GM13976 (cell line): ENCODE data around the gene GPC3.

Experiments
- DNase-seq: peaks from one replicate; pipeline ENCODE4 v3.0.0; 2012; ENCODE audit warnings: low spot score
- in situ Hi-C: fragments of 300-500 bp; cut with MboI; formaldehyde crosslinking; loops from one replicate; pipeline ENCODE4 v1.12.0; 2022; ENCODE audit warnings: low sequenced_read_pairs, mixed read lengths, inconsistent platforms; ENCODE audit not compliant: unreplicated experiment
- TF ChIP-seq, protein P1 (sequence below): IDR thresholded peaks from 2 replicates; pipeline ENCODE4 v1.5.1; 2012; ENCODE audit warnings: borderline replicate concordance, mild to moderate bottlenecking; ENCODE audit not compliant: insufficient read depth; ENCODE audit errors: extremely low read depth, missing control alignments, control extremely low read depth

GPC3 gene

GRCh38 chrX:133838761-133839676, 146.4 kb downstream of the GPC3 start:
- DNase-seq, result peak; percentile 22
- TF ChIP-seq, protein P1, sequence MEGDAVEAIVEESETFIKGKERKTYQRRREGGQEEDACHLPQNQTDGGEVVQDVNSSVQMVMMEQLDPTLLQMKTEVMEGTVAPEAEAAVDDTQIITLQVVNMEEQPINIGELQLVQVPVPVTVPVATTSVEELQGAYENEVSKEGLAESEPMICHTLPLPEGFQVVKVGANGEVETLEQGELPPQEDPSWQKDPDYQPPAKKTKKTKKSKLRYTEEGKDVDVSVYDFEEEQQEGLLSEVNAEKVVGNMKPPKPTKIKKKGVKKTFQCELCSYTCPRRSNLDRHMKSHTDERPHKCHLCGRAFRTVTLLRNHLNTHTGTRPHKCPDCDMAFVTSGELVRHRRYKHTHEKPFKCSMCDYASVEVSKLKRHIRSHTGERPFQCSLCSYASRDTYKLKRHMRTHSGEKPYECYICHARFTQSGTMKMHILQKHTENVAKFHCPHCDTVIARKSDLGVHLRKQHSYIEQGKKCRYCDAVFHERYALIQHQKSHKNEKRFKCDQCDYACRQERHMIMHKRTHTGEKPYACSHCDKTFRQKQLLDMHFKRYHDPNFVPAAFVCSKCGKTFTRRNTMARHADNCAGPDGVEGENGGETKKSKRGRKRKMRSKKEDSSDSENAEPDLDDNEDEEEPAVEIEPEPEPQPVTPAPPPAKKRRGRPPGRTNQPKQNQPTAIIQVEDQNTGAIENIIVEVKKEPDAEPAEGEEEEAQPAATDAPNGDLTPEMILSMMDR, result peak; percentile 17
- in situ Hi-C loops, result no loop called here

- in situ Hi-C loops, result no loop called here
- TF ChIP-seq, protein P1, result no peak
These were observed 148.3 kb downstream of the GPC3 start for GRCh38 chrX:133837091-133837490.

DNA sequence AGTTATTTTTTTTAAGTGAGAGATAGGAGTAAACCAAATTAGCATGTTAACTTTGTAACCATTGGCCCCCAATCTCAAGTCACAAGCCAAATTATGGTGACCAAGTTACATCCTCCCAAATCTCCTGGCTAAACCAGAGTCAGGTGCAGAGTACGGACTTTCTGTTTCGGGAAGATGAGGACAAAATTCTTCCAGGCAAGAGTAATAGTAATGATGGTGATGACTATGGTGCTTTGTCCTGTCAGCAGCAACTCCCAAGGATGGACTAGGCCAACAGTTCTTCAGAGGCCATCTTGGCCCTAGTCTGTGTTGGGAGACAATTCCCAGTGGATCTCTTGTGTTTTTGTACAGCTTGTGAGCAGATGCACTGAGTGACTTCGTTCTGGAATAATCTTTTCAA, 148.8 kb downstream of the GPC3 start:
- TF ChIP-seq, protein P1, result no peak
- in situ Hi-C loops, result no loop called here
- DNase-seq, result no peak

More at GRCh38 chrX:133837091-133837490, 148.3 kb downstream of the GPC3 start:
- no peak for DNase-seq

GRCh38 chrX:133834771-133835170, 150.6 kb downstream of the GPC3 start:
- no peak for DNase-seq
- in situ Hi-C loops, result no loop called here
- TF ChIP-seq, protein P1, result no peak

GRCh38 chrX:133819546-133819945, 165.8 kb downstream of the GPC3 start:
- no peak for DNase-seq
- TF ChIP-seq, protein P1, result no peak
- in situ Hi-C loops, result no loop called here

DNA sequence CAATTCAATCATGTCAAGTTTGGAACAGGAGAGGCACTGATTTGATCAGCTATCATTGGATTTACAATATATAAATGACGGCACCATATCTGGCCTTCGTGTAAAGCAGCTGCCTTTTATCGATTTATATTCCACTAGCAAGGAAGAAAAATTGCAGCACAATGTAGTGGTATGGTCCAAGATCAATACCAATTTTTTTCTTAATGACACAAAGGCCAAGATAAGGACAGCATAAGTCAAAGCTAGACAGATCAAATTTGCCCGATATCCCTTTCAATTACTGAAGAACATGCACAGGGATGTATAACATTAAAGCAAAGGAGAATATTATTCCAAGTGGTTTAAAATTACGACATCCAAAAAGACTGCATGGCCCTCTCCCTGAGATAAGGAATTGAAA, 167.4 kb downstream of the GPC3 start:
- DNase-seq, result no peak
- in situ Hi-C loops, result no loop called here
- TF ChIP-seq, protein P1, result no peak
